ENCODE data around the gene RAF1. TPM values are rescaled to one million over a fixed set of nuclear protein-coding genes. Genes with fewer than 3 reads are reported as not detected.

The RAF1 gene
- total and polyA plus RNA-seq, 3 donors from 2014 or later = 68.7 to 138 (median 133) TPM

DNA sequence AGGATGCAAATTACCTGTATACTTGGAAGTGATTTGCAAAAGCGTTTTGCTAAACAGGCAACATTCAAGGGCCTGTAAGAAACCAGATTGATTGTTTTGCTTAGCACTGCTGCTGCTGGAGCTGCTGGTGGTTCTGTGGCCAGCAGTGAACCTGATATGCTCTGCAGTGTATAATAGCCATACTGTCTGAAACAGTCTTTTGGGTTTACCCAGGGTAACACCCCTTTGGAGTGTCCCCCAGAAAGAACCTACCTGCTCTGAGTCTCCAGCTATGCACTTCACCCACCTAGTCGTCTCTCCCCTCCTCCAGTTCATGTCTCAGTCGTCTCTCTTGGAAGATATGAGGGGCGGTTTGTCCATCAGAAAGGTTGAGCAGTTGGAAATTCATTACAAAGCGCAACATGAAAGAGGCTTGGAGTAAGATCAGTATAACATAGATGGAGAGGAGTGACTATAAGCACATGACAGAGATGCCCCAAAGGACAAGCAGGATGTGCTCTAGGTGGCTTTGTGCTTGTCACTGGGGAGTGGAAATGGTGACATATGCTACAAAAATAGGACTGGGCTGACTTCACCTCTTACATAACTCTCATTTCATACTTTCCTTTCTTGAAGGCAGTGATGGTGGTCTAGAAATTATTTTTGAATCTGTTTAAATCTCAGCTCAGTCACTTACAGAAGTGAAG, 103.3 kb downstream of the RAF1 start:
- Histone ChIP-seq H3K36me3 (ENCODE audit: low read depth, missing control alignments) (no peaks in the 10 kb centered on the region), H3K27ac (no peak overlapping the region), H3K9me3 (no peaks in the 10 kb centered on the region), H3K27me3 (no peaks in the 10 kb centered on the region), H3K4me1 (peaks cover 24% of the 10 kb centered on the region), H3K4me3 (no peak overlapping the region)
- WGBS, 2 donors = 73 to 81% methylated on average over 5 of the region's 5 CpGs
- no peak for TF ChIP-seq POLR2A (IDR thresholded peaks at IDR 0.05)
- TF ChIP-seq CTCF (IDR thresholded peaks at IDR 0.05) = no peak
- intact Hi-C loops (cut with DNase I; ENCODE audit: low total_unique reads) = no loop called here
- no peak for DNase-seq

- Histone ChIP-seq H3K4me3 (no peak overlapping the region), H3K27ac (no peak overlapping the region), H3K9me3 (no peaks in the 10 kb centered on the region), H3K27me3 (no peaks in the 10 kb centered on the region), H3K36me3 (ENCODE audit: low read depth, missing control alignments) (no peaks in the 10 kb centered on the region), H3K4me1 (peaks cover 24% of the 10 kb centered on the region)
- no peak for DNase-seq
- intact Hi-C loops (cut with DNase I; ENCODE audit: low total_unique reads) = no loop called here
- WGBS, 2 donors = 60 to 72% methylated on average over 3 of the region's 3 CpGs
- no peak for TF ChIP-seq POLR2A (IDR thresholded peaks at IDR 0.05)
- no peak for TF ChIP-seq CTCF (IDR thresholded peaks at IDR 0.05)
These were observed 104.4 kb downstream of the RAF1 start for GRCh38 chr3:12559520-12559919.

GRCh38 chr3:12558706-12559105, 105.2 kb downstream of the RAF1 start:
- no peak overlapping the region for H3K4me3 ChIP-seq
- no peaks in the 10 kb centered on the region for H3K9me3 ChIP-seq
- whole genome bisulfite sequencing, 2 donors = 65 to 71% methylated on average over 4 of the region's 4 CpGs
- TF ChIP-seq POLR2A (IDR thresholded peaks at IDR 0.05) (no peak), CTCF (IDR thresholded peaks at IDR 0.05) (no peak)
- no peaks in the 10 kb centered on the region for H3K27me3 ChIP-seq
- H3K4me1 ChIP-seq = peaks cover 24% of the 10 kb centered on the region
- intact Hi-C loops (cut with DNase I; ENCODE audit: low total_unique reads) = no loop called here
- no peak overlapping the region for H3K27ac ChIP-seq
- H3K36me3 ChIP-seq (ENCODE audit: low read depth, missing control alignments) = no peaks in the 10 kb centered on the region
- DNase-seq = no peak

DNA sequence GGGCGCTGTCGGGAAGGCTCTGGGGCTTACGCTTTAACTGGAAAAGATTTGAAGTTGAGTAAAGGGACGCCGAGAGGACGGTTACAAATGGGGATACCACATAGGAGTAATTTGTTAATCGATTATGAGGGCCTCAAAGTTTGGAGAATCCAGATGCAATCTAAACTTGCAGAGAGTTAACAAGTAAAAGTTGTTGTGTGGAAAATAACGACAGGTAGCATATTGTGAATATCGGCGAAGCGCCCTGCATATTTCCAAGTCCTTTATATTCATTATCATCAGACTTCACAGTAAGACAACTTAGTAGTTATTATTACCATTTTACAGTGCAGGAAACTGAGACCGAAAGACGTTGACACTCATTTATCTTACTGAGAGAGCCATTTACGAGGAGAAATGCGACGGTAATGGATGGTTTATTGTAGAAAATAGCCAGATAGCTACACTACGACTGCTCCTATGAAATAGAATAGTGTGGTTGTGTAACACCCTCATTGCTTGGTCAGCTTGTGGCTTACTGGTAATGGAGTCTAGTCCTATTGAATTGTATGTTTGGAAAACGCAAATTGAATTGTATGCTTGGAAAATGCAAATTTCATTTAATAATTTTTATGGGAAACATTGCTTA, 106.3 kb downstream of the RAF1 start:
- DNase-seq = no peak
- Histone ChIP-seq H3K9me3 (no peaks in the 10 kb centered on the region), H3K36me3 (ENCODE audit: low read depth, missing control alignments) (no peaks in the 10 kb centered on the region), H3K4me3 (peak overlapping the region; percentile 82 to 97), H3K27me3 (no peaks in the 10 kb centered on the region), H3K4me1 (peaks cover 18% of the 10 kb centered on the region), H3K27ac (peak overlapping the region; percentile 88 to 95)
- 1 to 2% methylated on average over 18 of the region's 18 CpGs for whole genome bisulfite sequencing, 2 donors
- intact Hi-C loops (cut with DNase I; ENCODE audit: low total_unique reads) = no loop called here
- TF ChIP-seq CTCF (IDR thresholded peaks at IDR 0.05) = no peak
- no peak for TF ChIP-seq POLR2A (IDR thresholded peaks at IDR 0.05)
